ENCODE results near the gene S1PR1. TPM values are rescaled to one million over a fixed set of nuclear protein-coding genes. Genes with fewer than 3 reads are reported as not detected.

The S1PR1 gene
- total and polyA plus RNA-seq, 4 donors = 35.2 to 130 (median 116) TPM

- Histone ChIP-seq H3K36me3 (ENCODE audit: control insufficient read depth in 4 of 4, insufficient read depth in 4 of 4, low read length in 4 of 4) (no peaks in the 10 kb centered on the region), H3K9me3 (ENCODE audit: control insufficient read depth in 4 of 4, insufficient read depth in 3 of 4, low read length in 3 of 4) (peaks cover 0 to 1% (median 0%) of the 10 kb centered on the region in 4 donors), H3K27me3 (ENCODE audit: control insufficient read depth in 3 of 3, insufficient read depth in 3 of 3, low read length in 2 of 3) (no peaks in the 10 kb centered on the region), H3K27ac (ENCODE audit: low read depth in 1 of 2, low read length in 1 of 2) (no peak overlapping the region), H3K4me3 (no peak overlapping the region), H3K4me1 (ENCODE audit: control insufficient read depth in 5 of 5, insufficient read depth in 5 of 5, low read length in 5 of 5) (peaks cover 0 to 38% (median 4%) of the 10 kb centered on the region in 5 donors), H3K9ac (ENCODE audit: insufficient read depth in 1 of 2, low read length in 2 of 2) (no peak overlapping the region)
- ATAC-seq (ENCODE audit: insufficient read depth, low FRiP score) (peak; percentile 45), DNase-seq (no peak)
- TF ChIP-seq, protein P1, sequence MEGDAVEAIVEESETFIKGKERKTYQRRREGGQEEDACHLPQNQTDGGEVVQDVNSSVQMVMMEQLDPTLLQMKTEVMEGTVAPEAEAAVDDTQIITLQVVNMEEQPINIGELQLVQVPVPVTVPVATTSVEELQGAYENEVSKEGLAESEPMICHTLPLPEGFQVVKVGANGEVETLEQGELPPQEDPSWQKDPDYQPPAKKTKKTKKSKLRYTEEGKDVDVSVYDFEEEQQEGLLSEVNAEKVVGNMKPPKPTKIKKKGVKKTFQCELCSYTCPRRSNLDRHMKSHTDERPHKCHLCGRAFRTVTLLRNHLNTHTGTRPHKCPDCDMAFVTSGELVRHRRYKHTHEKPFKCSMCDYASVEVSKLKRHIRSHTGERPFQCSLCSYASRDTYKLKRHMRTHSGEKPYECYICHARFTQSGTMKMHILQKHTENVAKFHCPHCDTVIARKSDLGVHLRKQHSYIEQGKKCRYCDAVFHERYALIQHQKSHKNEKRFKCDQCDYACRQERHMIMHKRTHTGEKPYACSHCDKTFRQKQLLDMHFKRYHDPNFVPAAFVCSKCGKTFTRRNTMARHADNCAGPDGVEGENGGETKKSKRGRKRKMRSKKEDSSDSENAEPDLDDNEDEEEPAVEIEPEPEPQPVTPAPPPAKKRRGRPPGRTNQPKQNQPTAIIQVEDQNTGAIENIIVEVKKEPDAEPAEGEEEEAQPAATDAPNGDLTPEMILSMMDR (IDR thresholded peaks at IDR 0.05; ENCODE audit: control extremely low read depth, extremely low read depth) = no peak
- 72 to 76% methylated on average over 2 of the region's 2 CpGs for WGBS, 2 donors
These were observed 49.2 kb downstream of the S1PR1 start for GRCh38 chr1:101285922-101286570.

- DNase-seq (peak; percentile 86 to 96 (median 95)), ATAC-seq (ENCODE audit: insufficient read depth, low FRiP score) (peak; percentile 69)
- Histone ChIP-seq H3K27me3 (ENCODE audit: control insufficient read depth in 3 of 3, insufficient read depth in 3 of 3, low read length in 2 of 3) (no peaks in the 10 kb centered on the region), H3K9me3 (ENCODE audit: control insufficient read depth in 4 of 4, insufficient read depth in 3 of 4, low read length in 3 of 4) (no peaks in the 10 kb centered on the region), H3K4me1 (ENCODE audit: control insufficient read depth in 5 of 5, insufficient read depth in 5 of 5, low read length in 5 of 5) (peaks cover 0 to 19% (median 4%) of the 10 kb centered on the region in 5 donors), H3K4me3 (no peak overlapping the region), H3K27ac (ENCODE audit: low read depth in 1 of 2, low read length in 1 of 2) (no peak overlapping the region), H3K9ac (ENCODE audit: insufficient read depth in 1 of 2, low read length in 2 of 2) (no peak overlapping the region), H3K36me3 (ENCODE audit: control insufficient read depth in 4 of 4, insufficient read depth in 4 of 4, low read length in 4 of 4) (no peaks in the 10 kb centered on the region)
- TF ChIP-seq, protein P1 (IDR thresholded peaks at IDR 0.05; ENCODE audit: control extremely low read depth, extremely low read depth) = peak; percentile 75
- 28 to 59% methylated on average over 4 of the region's 4 CpGs for WGBS, 2 donors
These were observed 51.7 kb downstream of the S1PR1 start for GRCh38 chr1:101288491-101288944.

DNA sequence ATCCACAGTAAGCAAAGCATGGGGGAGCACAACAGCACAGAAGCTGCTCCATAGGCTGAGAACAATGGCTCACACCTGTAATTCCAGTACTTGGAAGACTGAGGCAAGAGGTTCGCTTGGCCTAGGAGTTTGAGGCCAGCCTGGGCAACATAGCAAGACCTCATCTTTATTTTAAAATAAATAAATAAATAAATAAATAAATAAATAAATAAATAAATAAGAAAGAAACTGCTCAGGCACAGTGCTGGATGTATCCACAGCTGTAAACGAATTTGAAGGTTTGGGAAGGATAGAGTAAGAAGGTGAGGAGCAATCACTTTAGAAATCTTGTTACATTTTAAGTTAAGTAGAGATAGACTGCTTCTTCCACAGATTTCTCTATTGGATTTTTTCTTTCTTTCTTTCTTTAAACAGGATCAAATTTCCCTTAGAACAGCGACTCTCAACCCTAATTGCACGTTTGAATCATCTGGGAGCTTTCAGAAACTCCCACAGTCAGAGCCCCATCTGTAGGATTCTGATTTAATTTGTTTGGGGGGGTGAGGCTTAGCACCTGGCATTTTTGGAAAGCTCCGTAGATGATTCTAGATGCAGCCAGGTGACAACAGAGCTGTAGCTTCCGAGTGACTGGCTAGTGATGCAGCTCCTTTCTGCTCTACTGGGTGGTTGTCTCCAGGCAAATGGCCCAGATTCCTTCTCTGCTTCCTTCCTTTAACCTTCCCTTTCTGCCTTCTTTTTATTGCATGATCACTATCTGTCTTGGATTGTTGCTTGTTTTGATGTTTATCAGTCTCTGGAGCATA lies 53.5 kb downstream of the S1PR1 start:
- H3K9ac ChIP-seq (ENCODE audit: insufficient read depth in 1 of 2, low read length in 2 of 2) = no peak overlapping the region
- H3K27me3 ChIP-seq (ENCODE audit: control insufficient read depth in 3 of 3, insufficient read depth in 3 of 3, low read length in 2 of 3) = no peaks in the 10 kb centered on the region
- H3K4me3 ChIP-seq = no peak overlapping the region
- 77 to 81% methylated on average over 6 of the region's 6 CpGs for WGBS, 2 donors
- ATAC-seq (ENCODE audit: insufficient read depth, low FRiP score) (no peak), DNase-seq (no peak)
- no peak overlapping the region for H3K27ac ChIP-seq (ENCODE audit: low read depth in 1 of 2, low read length in 1 of 2)
- TF ChIP-seq, protein P1 (IDR thresholded peaks at IDR 0.05; ENCODE audit: control extremely low read depth, extremely low read depth) = no peak
- H3K4me1 ChIP-seq (ENCODE audit: control insufficient read depth in 5 of 5, insufficient read depth in 5 of 5, low read length in 5 of 5) = peaks cover 0 to 12% (median 4%) of the 10 kb centered on the region in 5 donors
- H3K9me3 ChIP-seq (ENCODE audit: control insufficient read depth in 4 of 4, insufficient read depth in 3 of 4, low read length in 3 of 4) = no peaks in the 10 kb centered on the region
- H3K36me3 ChIP-seq (ENCODE audit: control insufficient read depth in 4 of 4, insufficient read depth in 4 of 4, low read length in 4 of 4) = no peaks in the 10 kb centered on the region

Other genes starting within 250 kb of the S1PR1 start
- 10 to 100 TPM; 25.9 to 28.6 TPM for gene DPH5, start 211.2 kb upstream of the S1PR1 start, total RNA-seq
- gene DPH5, start 211.2 kb upstream of the S1PR1 start, polyA plus RNA-seq = 10 to 100 TPM; 21.2 to 30.7 TPM